ENCODE data around the gene SAP30L.

DNA sequence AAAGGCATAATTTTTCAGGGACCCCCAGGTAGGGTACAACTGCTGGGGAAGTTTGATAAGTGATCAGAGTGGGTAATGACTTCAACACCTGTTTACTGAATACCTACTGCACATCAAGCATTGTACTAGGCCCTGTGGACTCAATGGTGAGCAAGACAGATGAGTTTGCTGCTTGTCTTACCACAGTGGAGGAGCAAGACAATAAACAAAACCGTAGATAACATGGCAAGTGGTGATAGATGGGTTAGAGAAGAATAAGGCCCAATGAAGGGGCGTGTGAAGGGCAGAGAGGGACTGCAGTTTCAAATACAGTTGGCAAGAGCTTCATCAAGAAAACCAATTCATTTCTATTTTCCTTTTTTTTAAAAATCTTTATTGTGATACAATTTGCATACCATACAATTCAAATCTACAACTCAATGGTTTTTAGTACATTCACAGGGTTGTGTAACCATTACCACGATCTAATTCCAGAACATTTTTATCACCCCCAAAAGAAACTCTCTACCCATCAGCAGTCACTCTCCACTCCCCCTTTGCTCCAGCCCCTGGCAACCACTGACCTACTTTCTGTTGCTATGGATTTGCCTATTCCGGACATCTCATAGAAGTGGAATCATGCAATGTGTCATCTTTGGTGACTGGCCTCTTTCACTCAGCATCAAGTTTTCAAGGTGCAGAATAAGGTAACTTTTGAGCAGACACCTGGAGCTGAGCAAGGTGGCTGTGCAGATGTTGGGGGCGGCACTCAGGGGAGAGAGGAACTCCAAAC lies 64.2 kb downstream of the SAP30L start:
- TF ChIP-seq POLR2A (IDR thresholded peaks at IDR 0.05): no peak
- TF ChIP-seq, protein P1, sequence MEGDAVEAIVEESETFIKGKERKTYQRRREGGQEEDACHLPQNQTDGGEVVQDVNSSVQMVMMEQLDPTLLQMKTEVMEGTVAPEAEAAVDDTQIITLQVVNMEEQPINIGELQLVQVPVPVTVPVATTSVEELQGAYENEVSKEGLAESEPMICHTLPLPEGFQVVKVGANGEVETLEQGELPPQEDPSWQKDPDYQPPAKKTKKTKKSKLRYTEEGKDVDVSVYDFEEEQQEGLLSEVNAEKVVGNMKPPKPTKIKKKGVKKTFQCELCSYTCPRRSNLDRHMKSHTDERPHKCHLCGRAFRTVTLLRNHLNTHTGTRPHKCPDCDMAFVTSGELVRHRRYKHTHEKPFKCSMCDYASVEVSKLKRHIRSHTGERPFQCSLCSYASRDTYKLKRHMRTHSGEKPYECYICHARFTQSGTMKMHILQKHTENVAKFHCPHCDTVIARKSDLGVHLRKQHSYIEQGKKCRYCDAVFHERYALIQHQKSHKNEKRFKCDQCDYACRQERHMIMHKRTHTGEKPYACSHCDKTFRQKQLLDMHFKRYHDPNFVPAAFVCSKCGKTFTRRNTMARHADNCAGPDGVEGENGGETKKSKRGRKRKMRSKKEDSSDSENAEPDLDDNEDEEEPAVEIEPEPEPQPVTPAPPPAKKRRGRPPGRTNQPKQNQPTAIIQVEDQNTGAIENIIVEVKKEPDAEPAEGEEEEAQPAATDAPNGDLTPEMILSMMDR (IDR thresholded peaks at IDR 0.05): no peak
- TF ChIP-seq POLR2AphosphoS5 (IDR thresholded peaks at IDR 0.05): no peak
- TF ChIP-seq EP300 (IDR thresholded peaks at IDR 0.05): no peak

Data from sigmoid colon (tissue), 4 donors.